ENCODE measurements around the gene ZNF618. TPM values are rescaled to one million over a fixed set of nuclear protein-coding genes. Genes with fewer than 3 reads are reported as not detected.

Gene ZNF618
- polyA plus RNA-seq, 3 donors, result 0.53 to 1.9 (median 0.78) TPM

DNA sequence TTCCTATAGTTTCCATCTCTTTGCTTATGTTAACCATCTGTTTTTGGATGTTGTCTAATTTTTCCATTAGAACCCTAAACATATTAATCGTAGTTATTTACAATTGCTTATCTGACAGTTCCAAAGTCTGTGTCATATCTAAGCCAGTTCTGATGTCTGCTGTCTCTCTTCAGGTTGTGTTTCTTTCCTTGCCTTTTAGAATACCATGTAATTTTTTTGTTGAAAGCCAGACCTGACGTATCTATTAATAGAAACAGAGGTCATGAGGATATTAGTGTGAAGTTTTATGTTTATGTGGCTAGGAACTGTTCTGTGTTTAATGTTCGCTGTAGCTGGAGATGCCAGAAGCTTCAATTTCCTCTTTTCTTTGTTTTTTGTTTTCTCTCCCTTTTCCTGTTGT lies 52.2 kb downstream of the ZNF618 start:
- peaks cover 0 to 6% of the 10 kb centered on the region in 2 donors for H3K36me3 Mint-ChIP-seq

DNA sequence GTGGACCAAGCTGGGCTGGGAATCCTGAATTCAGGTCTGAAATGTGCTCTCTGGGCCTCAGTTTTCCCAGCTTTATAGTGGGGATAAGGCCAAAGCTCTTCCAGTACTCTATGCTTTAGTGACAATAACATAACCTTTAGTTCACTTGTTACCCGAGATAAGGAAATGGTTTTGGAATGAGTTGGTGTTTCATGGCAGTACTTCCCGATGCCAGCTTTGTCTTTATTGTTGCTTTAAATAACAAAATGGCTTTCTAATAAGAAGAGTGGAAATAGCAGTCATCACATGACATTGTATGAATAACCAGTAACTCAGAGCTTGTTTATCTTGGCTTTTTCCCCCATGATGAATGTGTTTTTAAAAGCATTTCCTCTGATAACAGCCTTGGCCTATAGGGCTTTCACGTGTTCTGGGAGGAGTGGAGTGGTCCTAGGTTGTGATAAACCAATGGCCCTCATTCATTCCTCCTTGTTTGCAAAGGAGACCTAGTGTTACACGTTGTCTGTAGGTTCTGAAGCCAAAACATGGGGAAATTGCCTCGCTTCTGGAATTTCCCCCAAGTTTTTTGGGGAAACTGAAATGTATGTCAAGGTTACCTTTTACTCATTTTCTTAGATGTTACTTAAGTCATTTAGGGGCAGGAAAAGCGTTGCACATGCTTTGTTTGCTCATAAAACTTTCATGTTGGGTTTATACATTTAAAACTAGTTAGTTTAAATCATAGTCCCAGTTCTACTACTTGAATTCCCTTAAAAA lies 53.7 kb downstream of the ZNF618 start:
- no CpG with 5 or more reads among the region's 6 CpGs for WGBS (ENCODE audit: insufficient coverage)
- intact Hi-C loops (cut with micrococcal nuclease), result loop anchor here in 1 of 2 donors (10.0 kb wide), 1 partner anchor 75 kb away; no protein-coding TSS in a partner anchor

More for the DNA sequence above, 52.2 kb downstream of the ZNF618 start:
- peaks cover 0 to 1% (median 0%) of the 10 kb centered on the region in 3 donors for H3K27me3 Mint-ChIP-seq (ENCODE audit: low read depth in 3 of 3)
- H3K27ac Mint-ChIP-seq, result no peak overlapping the region
- Histone ChIP-seq H2AFZ (ENCODE audit: insufficient read depth, low read depth, low read length, poor library complexity, severe bottlenecking) (no peak overlapping the region), H3K9me3 (replicated peaks in 1 of 2; ENCODE audit: control insufficient read depth in 1 of 2, insufficient read depth in 1 of 2, low read length in 2 of 2) (peaks cover 6 to 20% of the 10 kb centered on the region in 2 donors), H3K4me2 (replicated peaks; ENCODE audit: extremely low read depth, low read length, poor library complexity, severe bottlenecking) (no peak overlapping the region), H4K20me1 (ENCODE audit: insufficient read depth, low read length) (no peaks in the 10 kb centered on the region), H3K4me1 (ENCODE audit: control insufficient read depth in 1 of 2, insufficient read depth in 2 of 2, low read length in 2 of 2) (no peaks in the 10 kb centered on the region), H3K27ac (ENCODE audit: low read depth in 1 of 2, low read length in 2 of 2) (no peak overlapping the region), H3K4me3 (replicated peaks in 1 of 3; ENCODE audit: low read depth in 2 of 3, low read length in 3 of 3) (no peak overlapping the region), H3K9ac (ENCODE audit: insufficient read depth, low read length, poor library complexity, severe bottlenecking) (no peak overlapping the region), H3K36me3 (replicated peaks in 1 of 2; ENCODE audit: control insufficient read depth in 1 of 2, insufficient read depth in 2 of 2, low read length in 2 of 2) (no peaks in the 10 kb centered on the region), H3K27me3 (ENCODE audit: control insufficient read depth in 2 of 2, insufficient read depth in 2 of 2, low read length in 2 of 2) (no peaks in the 10 kb centered on the region), H3K79me2 (ENCODE audit: insufficient read depth, low read length) (no peaks in the 10 kb centered on the region)
- DNase-seq, result no peak
- peaks cover 16 to 39% (median 28%) of the 10 kb centered on the region in 7 donors for H3K9me3 Mint-ChIP-seq
- H3K4me3 Mint-ChIP-seq, result no peak overlapping the region
- TF ChIP-seq, protein P1, sequence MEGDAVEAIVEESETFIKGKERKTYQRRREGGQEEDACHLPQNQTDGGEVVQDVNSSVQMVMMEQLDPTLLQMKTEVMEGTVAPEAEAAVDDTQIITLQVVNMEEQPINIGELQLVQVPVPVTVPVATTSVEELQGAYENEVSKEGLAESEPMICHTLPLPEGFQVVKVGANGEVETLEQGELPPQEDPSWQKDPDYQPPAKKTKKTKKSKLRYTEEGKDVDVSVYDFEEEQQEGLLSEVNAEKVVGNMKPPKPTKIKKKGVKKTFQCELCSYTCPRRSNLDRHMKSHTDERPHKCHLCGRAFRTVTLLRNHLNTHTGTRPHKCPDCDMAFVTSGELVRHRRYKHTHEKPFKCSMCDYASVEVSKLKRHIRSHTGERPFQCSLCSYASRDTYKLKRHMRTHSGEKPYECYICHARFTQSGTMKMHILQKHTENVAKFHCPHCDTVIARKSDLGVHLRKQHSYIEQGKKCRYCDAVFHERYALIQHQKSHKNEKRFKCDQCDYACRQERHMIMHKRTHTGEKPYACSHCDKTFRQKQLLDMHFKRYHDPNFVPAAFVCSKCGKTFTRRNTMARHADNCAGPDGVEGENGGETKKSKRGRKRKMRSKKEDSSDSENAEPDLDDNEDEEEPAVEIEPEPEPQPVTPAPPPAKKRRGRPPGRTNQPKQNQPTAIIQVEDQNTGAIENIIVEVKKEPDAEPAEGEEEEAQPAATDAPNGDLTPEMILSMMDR (IDR thresholded peaks at IDR 0.05), result no peak
- H3K4me1 Mint-ChIP-seq, result no peaks in the 10 kb centered on the region
- intact Hi-C loops (cut with micrococcal nuclease), result no loop called here
- WGBS (ENCODE audit: insufficient coverage), result no CpG with 5 or more reads among the region's 3 CpGs

More for the DNA sequence above, 53.7 kb downstream of the ZNF618 start:
- H3K79me2 ChIP-seq (ENCODE audit: insufficient read depth, low read length), result no peaks in the 10 kb centered on the region
- Mint-ChIP-seq H3K4me3 (no peak overlapping the region), H3K9me3 (peaks cover 13 to 34% (median 19%) of the 10 kb centered on the region in 7 donors), H3K4me1 (no peaks in the 10 kb centered on the region), H3K27ac (no peak overlapping the region), H3K36me3 (peaks cover 0 to 6% of the 10 kb centered on the region in 2 donors), H3K27me3 (ENCODE audit: low read depth in 3 of 3) (peaks cover 0 to 1% (median 0%) of the 10 kb centered on the region in 3 donors)
- no peak overlapping the region for H3K27ac ChIP-seq (ENCODE audit: low read depth in 1 of 2, low read length in 2 of 2)
- no peaks in the 10 kb centered on the region for H3K4me1 ChIP-seq (ENCODE audit: control insufficient read depth in 1 of 2, insufficient read depth in 2 of 2, low read length in 2 of 2)
- DNase-seq, result no peak
- H3K9ac ChIP-seq (ENCODE audit: insufficient read depth, low read length, poor library complexity, severe bottlenecking), result no peak overlapping the region
- TF ChIP-seq, protein P1 (IDR thresholded peaks at IDR 0.05), result no peak
- no peaks in the 10 kb centered on the region for H3K27me3 ChIP-seq (ENCODE audit: control insufficient read depth in 2 of 2, insufficient read depth in 2 of 2, low read length in 2 of 2)
- no peak overlapping the region for H3K4me3 ChIP-seq (replicated peaks in 1 of 3; ENCODE audit: low read depth in 2 of 3, low read length in 3 of 3)
- peaks cover 6 to 20% of the 10 kb centered on the region in 2 donors for H3K9me3 ChIP-seq (replicated peaks in 1 of 2; ENCODE audit: control insufficient read depth in 1 of 2, insufficient read depth in 1 of 2, low read length in 2 of 2)
- H2AFZ ChIP-seq (ENCODE audit: insufficient read depth, low read depth, low read length, poor library complexity, severe bottlenecking), result no peak overlapping the region
- H4K20me1 ChIP-seq (ENCODE audit: insufficient read depth, low read length), result no peaks in the 10 kb centered on the region
- no peaks in the 10 kb centered on the region for H3K36me3 ChIP-seq (replicated peaks in 1 of 2; ENCODE audit: control insufficient read depth in 1 of 2, insufficient read depth in 2 of 2, low read length in 2 of 2)
- H3K4me2 ChIP-seq (replicated peaks; ENCODE audit: extremely low read depth, low read length, poor library complexity, severe bottlenecking), result no peak overlapping the region

Data from CD14-positive monocyte (primary cell).